ENCODE data around the gene MSL1. TPM values are rescaled to one million over a fixed set of nuclear protein-coding genes. Genes with fewer than 3 reads are reported as not detected.

MSL1 gene
- total and polyA plus RNA-seq, 3 experiments from 2014 or later = 13.5 to 91.5 (median 88.6) TPM

DNA sequence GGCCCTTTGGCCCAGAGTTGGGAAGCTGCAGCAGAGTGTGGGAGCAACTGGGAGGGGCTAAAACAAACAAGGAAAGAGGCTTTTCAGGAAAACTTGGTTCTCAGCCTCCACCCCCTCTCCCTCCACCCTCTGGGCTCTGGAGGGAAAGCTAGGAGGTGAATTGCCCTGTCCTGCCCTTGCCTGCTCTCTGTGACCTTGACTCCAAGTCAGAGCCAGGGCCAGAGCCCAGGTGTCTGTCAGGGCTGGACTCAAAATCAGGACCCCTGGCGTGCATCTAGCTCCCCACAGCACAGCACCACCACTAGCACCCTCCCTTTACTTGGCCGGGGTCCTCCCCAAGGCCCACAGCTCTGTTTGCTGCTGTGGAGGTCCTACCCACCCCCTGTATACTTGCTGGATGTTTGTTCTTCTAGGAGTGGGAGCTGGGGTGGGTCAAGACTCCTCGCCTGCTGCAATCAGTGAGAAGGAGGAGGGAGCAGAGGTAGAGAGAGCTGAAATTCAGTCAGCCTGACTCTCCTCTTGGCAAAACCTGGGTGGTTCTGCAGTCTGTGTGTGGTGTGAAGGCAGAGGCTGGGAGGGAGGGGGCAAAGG is 18.6 kb upstream of the MSL1 start:
- Histone ChIP-seq H3K4me3 (ENCODE audit: low read length) (no peak overlapping the region), H3K36me3 (ENCODE audit: insufficient read depth, low read length) (no peaks in the 10 kb centered on the region), H3K9me3 (ENCODE audit: low read length) (no peaks in the 10 kb centered on the region), H3K27ac (ENCODE audit: low read depth, low read length) (no peak overlapping the region), H3K27me3 (ENCODE audit: insufficient read depth, low read length, poor library complexity, severe bottlenecking) (no peaks in the 10 kb centered on the region), H3K4me1 (ENCODE audit: insufficient read depth, low read length) (peaks cover 88% of the 10 kb centered on the region)
- no peaks in the 10 kb centered on the region for H3K27me3 Mint-ChIP-seq
- no peaks in the 10 kb centered on the region for H3K9me3 Mint-ChIP-seq
- no peak for DNase-seq
- peaks cover 84 to 96% (median 86%) of the 10 kb centered on the region in 3 donors for H3K4me1 Mint-ChIP-seq
- ChIA-PET POLR2A (no interaction called here), CTCF (interaction anchor here (1.3 to 12.4 kb wide), 3 partner anchors 8 to 27 kb away, joined by 4 to 191 read pairs (median 7); no protein-coding TSS in a partner anchor)
- H3K27ac Mint-ChIP-seq = peak overlapping the region; percentile 73 to 99 (median 84)
- H3K4me3 Mint-ChIP-seq = peak overlapping the region; percentile 46 to 73 (median 61)
- H3K36me3 Mint-ChIP-seq = peaks cover 0 to 5% (median 0%) of the 10 kb centered on the region in 3 donors

DNA sequence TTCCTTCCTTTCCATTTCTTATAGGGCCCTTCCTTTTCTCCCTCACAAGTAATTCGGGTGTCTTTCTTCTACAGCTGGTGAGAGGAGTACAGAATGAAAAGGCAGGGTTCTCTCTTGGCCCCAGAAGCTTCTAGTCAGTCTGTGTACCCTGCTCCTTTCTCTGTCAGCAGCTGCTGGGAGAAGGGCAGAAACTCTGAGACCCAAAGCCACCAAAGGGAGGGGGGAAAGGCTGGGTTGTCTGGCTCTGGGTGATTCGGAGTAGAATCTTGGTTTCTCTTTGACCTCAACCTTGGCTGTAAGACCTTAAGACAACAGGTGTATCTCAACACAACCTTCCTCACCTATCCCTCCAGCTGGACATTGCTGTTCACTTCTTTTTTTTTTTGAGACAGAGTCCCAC is 18.1 kb upstream of the MSL1 start:
- Mint-ChIP-seq H3K4me3 (peak overlapping the region; percentile 46 to 73 (median 61)), H3K27ac (peak overlapping the region; percentile 73 to 99 (median 84)), H3K36me3 (peaks cover 0 to 5% (median 0%) of the 10 kb centered on the region in 3 donors), H3K4me1 (peaks cover 82 to 95% (median 86%) of the 10 kb centered on the region in 3 donors), H3K27me3 (peaks cover 0 to 2% of the 10 kb centered on the region in 2 donors), H3K9me3 (no peaks in the 10 kb centered on the region)
- Histone ChIP-seq H3K36me3 (ENCODE audit: insufficient read depth, low read length) (no peaks in the 10 kb centered on the region), H3K4me1 (ENCODE audit: insufficient read depth, low read length) (peaks cover 87% of the 10 kb centered on the region), H3K4me3 (ENCODE audit: low read length) (no peak overlapping the region), H3K9me3 (ENCODE audit: low read length) (no peaks in the 10 kb centered on the region), H3K27ac (ENCODE audit: low read depth, low read length) (no peak overlapping the region), H3K27me3 (ENCODE audit: insufficient read depth, low read length, poor library complexity, severe bottlenecking) (no peaks in the 10 kb centered on the region)
- CTCF ChIA-PET = interaction anchor here (1.3 to 12.4 kb wide), 3 partner anchors 8 to 28 kb away, joined by 4 to 191 read pairs (median 7); no protein-coding TSS in a partner anchor
- POLR2A ChIA-PET = no interaction called here
- no peak for DNase-seq

DNA sequence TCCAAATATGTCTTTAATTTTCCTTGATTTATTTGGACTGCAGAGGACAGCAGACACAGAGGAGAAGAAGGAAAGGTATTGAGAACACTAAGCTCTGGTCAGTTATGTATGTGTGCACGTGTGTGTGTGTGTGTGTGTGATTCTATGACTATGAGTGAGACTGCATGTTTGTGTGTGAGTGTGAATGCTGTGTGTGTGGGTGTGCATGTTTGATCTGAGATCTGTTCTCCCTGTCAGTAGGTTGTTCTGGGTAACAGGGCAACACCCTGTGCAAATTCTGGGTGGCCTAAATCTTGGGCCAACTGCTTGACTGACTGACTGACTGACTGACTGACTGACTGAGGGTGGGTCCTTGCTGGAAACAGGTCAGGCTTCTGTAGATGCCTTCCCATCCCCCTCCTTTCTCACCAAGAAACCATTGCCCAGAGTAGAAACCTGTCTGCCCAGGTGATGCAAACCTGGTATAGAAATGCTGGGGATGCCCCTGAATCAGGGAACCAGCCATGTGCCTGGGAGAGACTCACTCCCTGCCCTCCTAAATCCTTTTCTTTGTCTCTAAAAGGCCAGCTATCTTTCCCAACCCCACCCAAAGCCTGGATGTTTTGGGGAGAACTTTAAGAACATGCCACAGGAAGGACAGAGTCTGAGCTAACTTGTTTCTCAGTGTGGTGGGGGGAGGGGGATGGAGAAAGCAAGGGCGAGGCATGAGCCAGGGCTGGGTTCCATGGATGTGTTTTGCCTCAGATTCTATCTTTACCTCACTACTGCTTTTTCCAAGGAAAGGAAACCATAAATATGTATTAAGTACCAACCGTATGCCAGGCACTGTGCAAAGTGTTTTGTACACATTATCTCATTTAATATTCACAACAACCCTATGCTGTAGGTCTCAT is 16.9 kb upstream of the MSL1 start:
- Mint-ChIP-seq H3K27me3 (peaks cover 0 to 2% of the 10 kb centered on the region in 2 donors), H3K4me3 (peak overlapping the region in 6 of 7 donors; percentile 6 to 68 (median 53)), H3K4me1 (peaks cover 78 to 93% (median 86%) of the 10 kb centered on the region in 3 donors), H3K36me3 (peaks cover 0 to 3% (median 0%) of the 10 kb centered on the region in 3 donors), H3K27ac (peak overlapping the region; percentile 73 to 99 (median 97)), H3K9me3 (no peaks in the 10 kb centered on the region)
- Histone ChIP-seq H3K27me3 (ENCODE audit: insufficient read depth, low read length, poor library complexity, severe bottlenecking) (no peaks in the 10 kb centered on the region), H3K27ac (ENCODE audit: low read depth, low read length) (no peak overlapping the region), H3K36me3 (ENCODE audit: insufficient read depth, low read length) (no peaks in the 10 kb centered on the region), H3K4me3 (ENCODE audit: low read length) (no peak overlapping the region), H3K4me1 (ENCODE audit: insufficient read depth, low read length) (peaks cover 90% of the 10 kb centered on the region), H3K9me3 (ENCODE audit: low read length) (no peaks in the 10 kb centered on the region)
- no peak for DNase-seq
- POLR2A ChIA-PET = interaction anchor here (2.8 kb wide), 1 partner anchor 8 kb away, joined by 10 read pairs; no protein-coding TSS in a partner anchor
- CTCF ChIA-PET = interaction anchor here (0.7 kb wide), 1 partner anchor 91 kb away, joined by 3 read pairs; no protein-coding TSS in a partner anchor

DNA sequence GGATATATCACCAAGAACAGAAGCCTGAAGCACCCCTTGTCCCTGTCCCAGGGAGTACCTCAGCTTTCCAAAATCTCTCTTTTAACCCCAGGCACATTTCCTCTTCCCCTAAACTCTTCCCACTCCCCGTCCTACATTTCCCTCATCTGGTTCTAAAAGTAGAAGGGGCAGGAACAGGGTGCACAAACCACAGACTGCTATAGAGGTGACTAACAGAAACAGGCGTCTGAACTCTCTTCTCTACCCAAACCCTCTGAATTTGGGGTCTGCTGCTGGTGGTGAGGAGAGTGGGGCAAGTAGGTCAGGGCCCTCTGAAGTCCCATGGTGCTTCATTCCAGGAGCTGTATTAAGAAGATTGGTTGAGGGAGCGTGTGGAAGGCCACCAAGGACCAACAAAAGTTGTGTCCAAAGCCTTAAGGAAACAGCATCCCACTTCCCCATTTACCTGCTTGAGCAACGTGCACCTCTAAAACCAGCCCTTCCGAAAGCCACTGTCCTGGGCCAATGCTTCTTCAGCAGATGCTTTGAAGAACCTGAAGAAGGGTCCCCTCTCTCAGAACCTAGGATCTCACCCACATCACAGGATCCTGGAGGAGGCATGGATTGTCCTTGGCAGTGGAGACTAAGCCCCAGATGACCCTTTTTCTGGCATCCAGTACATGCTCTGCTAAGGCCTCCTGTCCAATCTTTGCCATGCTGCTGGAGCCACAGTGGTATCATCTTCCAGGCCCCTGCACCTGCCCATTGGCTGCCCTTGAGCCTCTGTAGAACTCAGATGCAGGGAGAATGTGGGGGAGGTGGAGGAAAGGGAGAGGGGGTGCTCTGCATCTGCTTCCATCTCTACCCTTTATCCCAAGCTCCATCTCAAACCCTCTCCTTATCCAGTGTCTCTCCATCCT is 15.7 kb upstream of the MSL1 start:
- peak overlapping the region; percentile 76 to 99 (median 98) for H3K27ac Mint-ChIP-seq
- Histone ChIP-seq H3K4me3 (ENCODE audit: low read length) (no peak overlapping the region), H3K9me3 (ENCODE audit: low read length) (no peaks in the 10 kb centered on the region), H3K4me1 (ENCODE audit: insufficient read depth, low read length) (peaks cover 95% of the 10 kb centered on the region), H3K27me3 (ENCODE audit: insufficient read depth, low read length, poor library complexity, severe bottlenecking) (no peaks in the 10 kb centered on the region), H3K36me3 (ENCODE audit: insufficient read depth, low read length) (no peaks in the 10 kb centered on the region), H3K27ac (ENCODE audit: low read depth, low read length) (no peak overlapping the region)
- peaks cover 0 to 2% of the 10 kb centered on the region in 2 donors for H3K27me3 Mint-ChIP-seq
- no peak for DNase-seq
- no peaks in the 10 kb centered on the region for H3K9me3 Mint-ChIP-seq
- POLR2A ChIA-PET = interaction anchor here (1.1 to 2.8 kb wide), 2 partner anchors 10 to 39 kb away, joined by 3 to 10 read pairs; no protein-coding TSS in a partner anchor
- peak overlapping the region; percentile 32 to 72 (median 48) for H3K4me3 Mint-ChIP-seq
- peaks cover 80 to 93% (median 86%) of the 10 kb centered on the region in 3 donors for H3K4me1 Mint-ChIP-seq
- CTCF ChIA-PET = interaction anchor here (0.7 to 1.6 kb wide), 5 partner anchors 8 to 63 kb away, joined by 3 to 8 read pairs (median 3); no protein-coding TSS in a partner anchor
- H3K36me3 Mint-ChIP-seq = no peaks in the 10 kb centered on the region

DNA sequence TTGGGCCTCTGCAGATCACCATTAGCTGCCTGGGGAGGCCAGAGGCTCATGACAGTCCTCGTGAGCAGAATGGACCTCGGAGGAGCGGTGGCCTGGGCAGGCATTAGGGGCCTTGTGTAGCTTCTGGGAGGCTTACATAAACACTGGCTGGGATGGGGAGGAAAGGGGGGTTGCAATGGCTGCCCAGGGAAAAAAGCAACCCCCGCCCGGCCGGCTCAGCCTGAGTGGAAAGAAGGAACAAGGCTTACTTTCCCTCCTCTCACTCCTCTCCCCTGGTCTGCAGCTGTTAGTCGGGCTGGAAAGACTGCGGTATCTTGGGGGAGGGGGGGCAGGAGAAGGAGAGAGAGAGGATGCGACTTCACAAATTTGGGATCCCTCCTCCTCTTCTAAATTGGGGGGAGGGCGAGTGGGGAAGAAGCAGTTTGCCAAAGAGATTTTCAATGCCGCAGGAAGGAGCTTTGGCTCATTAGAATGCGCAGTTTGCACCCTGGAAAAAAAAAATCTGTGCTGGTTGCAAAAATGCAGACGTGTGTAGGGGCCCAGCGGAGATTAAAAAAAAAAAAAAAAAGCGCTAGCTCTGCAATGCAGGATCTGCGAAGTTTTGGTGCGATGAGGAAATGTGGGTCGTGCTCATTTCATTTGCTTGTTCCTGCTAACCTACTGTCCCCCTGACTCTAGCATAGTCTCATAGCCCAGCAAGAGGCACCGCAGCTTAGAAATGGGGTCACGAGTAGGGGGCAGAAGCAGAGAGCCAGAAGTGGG is 14.8 kb upstream of the MSL1 start:
- peak in 3 of 5 donors; percentile 42 to 68 (median 45) for DNase-seq
- H3K9me3 Mint-ChIP-seq = no peaks in the 10 kb centered on the region
- Histone ChIP-seq H3K36me3 (ENCODE audit: insufficient read depth, low read length) (no peaks in the 10 kb centered on the region), H3K4me1 (ENCODE audit: insufficient read depth, low read length) (peaks cover 95% of the 10 kb centered on the region), H3K27me3 (ENCODE audit: insufficient read depth, low read length, poor library complexity, severe bottlenecking) (no peaks in the 10 kb centered on the region), H3K9me3 (ENCODE audit: low read length) (no peaks in the 10 kb centered on the region), H3K27ac (ENCODE audit: low read depth, low read length) (peak overlapping the region; percentile 76), H3K4me3 (ENCODE audit: low read length) (peak overlapping the region; percentile 32)
- CTCF ChIA-PET = interaction anchor here (0.7 to 1.6 kb wide), 7 partner anchors 9 to 62 kb away, joined by 3 to 8 read pairs (median 3); no protein-coding TSS in a partner anchor
- no peaks in the 10 kb centered on the region for H3K36me3 Mint-ChIP-seq
- peaks cover 0 to 2% of the 10 kb centered on the region in 2 donors for H3K27me3 Mint-ChIP-seq
- peaks cover 81 to 93% (median 86%) of the 10 kb centered on the region in 3 donors for H3K4me1 Mint-ChIP-seq
- POLR2A ChIA-PET = interaction anchor here (0.7 to 2.8 kb wide), 6 partner anchors 8 to 906 kb away, joined by 3 to 10 read pairs (median 5); no protein-coding TSS in a partner anchor
- peak overlapping the region; percentile 29 to 79 (median 70) for H3K4me3 Mint-ChIP-seq
- peak overlapping the region; percentile 76 to 100 (median 98) for H3K27ac Mint-ChIP-seq

DNA sequence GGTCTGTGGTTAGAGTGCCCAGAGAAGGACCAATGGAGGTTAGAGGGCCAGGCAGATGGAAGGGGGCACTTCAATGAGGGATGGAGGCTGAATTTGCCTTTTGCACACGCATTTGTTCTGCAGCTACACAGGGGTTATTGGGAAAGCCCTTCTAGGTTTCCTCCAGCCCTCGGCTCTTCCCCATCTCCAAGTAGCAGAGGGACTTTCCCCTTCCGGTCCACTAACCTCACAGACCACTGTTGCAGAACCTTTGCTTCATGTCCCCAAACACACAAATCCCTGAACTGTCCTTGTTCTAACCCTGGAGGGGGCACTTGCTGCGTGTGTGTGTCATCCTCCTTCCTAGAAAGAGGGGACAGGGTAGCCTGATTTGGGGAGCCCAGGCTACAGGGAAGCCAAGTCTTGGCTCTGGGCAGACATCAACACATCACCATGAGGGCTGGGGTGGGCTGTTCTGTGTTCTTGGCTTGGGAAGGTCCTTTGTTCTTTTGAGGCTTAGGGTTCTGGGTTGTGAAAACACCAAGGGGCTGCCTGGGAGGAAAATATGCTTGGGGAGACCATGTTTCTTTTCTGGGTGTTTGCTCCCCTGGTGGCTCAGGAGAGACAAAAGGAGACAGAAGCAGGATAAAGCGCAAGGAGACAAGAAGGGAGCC is 14.1 kb upstream of the MSL1 start:
- H3K27ac Mint-ChIP-seq = peak overlapping the region; percentile 76 to 100 (median 98)
- H3K9me3 Mint-ChIP-seq = no peaks in the 10 kb centered on the region
- peak overlapping the region; percentile 32 for H3K4me3 ChIP-seq (ENCODE audit: low read length)
- H3K36me3 Mint-ChIP-seq = no peaks in the 10 kb centered on the region
- H3K27ac ChIP-seq (ENCODE audit: low read depth, low read length) = peak overlapping the region; percentile 76
- POLR2A ChIA-PET = interaction anchor here (0.7 to 2.8 kb wide), 6 partner anchors 9 to 907 kb away, joined by 3 to 10 read pairs (median 5); no protein-coding TSS in a partner anchor
- no peaks in the 10 kb centered on the region for H3K9me3 ChIP-seq (ENCODE audit: low read length)
- H3K27me3 ChIP-seq (ENCODE audit: insufficient read depth, low read length, poor library complexity, severe bottlenecking) = no peaks in the 10 kb centered on the region
- peaks cover 0 to 2% of the 10 kb centered on the region in 2 donors for H3K27me3 Mint-ChIP-seq
- H3K4me3 Mint-ChIP-seq = peak overlapping the region; percentile 29 to 79 (median 71)
- H3K36me3 ChIP-seq (ENCODE audit: insufficient read depth, low read length) = no peaks in the 10 kb centered on the region
- H3K4me1 Mint-ChIP-seq = peaks cover 87 to 97% (median 90%) of the 10 kb centered on the region in 3 donors
- peaks cover 100% of the 10 kb centered on the region for H3K4me1 ChIP-seq (ENCODE audit: insufficient read depth, low read length)
- CTCF ChIA-PET = interaction anchor here (1.0 to 1.6 kb wide), 4 partner anchors 10 to 61 kb away, joined by 3 to 8 read pairs (median 3); no protein-coding TSS in a partner anchor
- no peak for DNase-seq
